HepG2 (cell line): Measurements from ENCODE around the gene PLK3. TPM values are rescaled to one million over a fixed set of nuclear protein-coding genes. Genes with fewer than 3 reads are reported as not detected.

ENCODE experiments used
- CCDC6 ChIP-seq: sonication (generic); formaldehyde crosslinking; IDR thresholded peaks from 2 replicates; pipeline ENCODE4 v1.8.1; 2022; ENCODE audit warnings: mild to moderate bottlenecking, missing genetic modification reagents, moderate library complexity
- FOXA1 ChIP-seq, 2 experiments: fragments of 450-650 bp in 1 of 2; sonication (generic) in 1 of 2; formaldehyde crosslinking in 1 of 2; IDR thresholded peaks; 2 replicates each; pipeline versions ENCODE4 v1.4.0 to v1.6.1; 2016 to 2020; ENCODE audit warnings: missing genetic modification reagents in 1 of 2
- FOXK1 ChIP-seq: sonication (generic); formaldehyde crosslinking; IDR thresholded peaks from 2 replicates; pipeline ENCODE4 v1.4.0; 2020; ENCODE audit warnings: low read depth, missing genetic modification reagents, borderline replicate concordance
- HHEX ChIP-seq: IDR thresholded peaks from 2 replicates; pipeline ENCODE4 v1.6.1; 2016; ENCODE audit warnings: control low read depth
- HOXA5 ChIP-seq: sonication (generic); formaldehyde crosslinking; IDR thresholded peaks from 2 replicates; pipeline ENCODE4 v1.4.0; 2020; ENCODE audit warnings: missing genetic modification reagents
- KDM3A ChIP-seq: IDR thresholded peaks from 2 replicates; pipeline ENCODE4 v1.6.1; 2018; ENCODE audit warnings: low read depth, missing compliant biosample characterization
- KDM6A ChIP-seq: IDR thresholded peaks from 2 replicates; pipeline ENCODE4 v1.6.1; 2016; ENCODE audit warnings: low read depth
- MYC ChIP-seq: sonication (generic); formaldehyde crosslinking; IDR thresholded peaks from 2 replicates; pipeline ENCODE4 v1.9.0; 2021; ENCODE audit warnings: missing genetic modification reagents, borderline replicate concordance
- POLR2AphosphoS2 ChIP-seq: IDR thresholded peaks from 2 replicates; pipeline ENCODE4 v1.6.1; 2011; ENCODE audit warnings: low read depth, low read length, improper control_type of control experiment
- REL ChIP-seq: sonication (generic); formaldehyde crosslinking; conservative IDR thresholded peaks from 2 replicates; pipeline ENCODE4 v1.8.0; 2022; ENCODE audit warnings: mild to moderate bottlenecking, missing genetic modification reagents, moderate library complexity
- TGIF2 ChIP-seq: IDR thresholded peaks from 2 replicates; pipeline ENCODE4 v1.6.1; 2016; ENCODE audit warnings: control low read depth, missing compliant biosample characterization
- TSC22D2 ChIP-seq: sonication (generic); formaldehyde crosslinking; IDR thresholded peaks from 2 replicates; pipeline ENCODE4 v1.5.1; 2020; ENCODE audit warnings: missing genetic modification reagents, mild to moderate bottlenecking, borderline replicate concordance
- WIZ ChIP-seq: sonication (generic); formaldehyde crosslinking; IDR thresholded peaks from 2 replicates; pipeline ENCODE4 v1.5.1; 2020; ENCODE audit warnings: mild to moderate bottlenecking, missing genetic modification reagents
- YEATS2 ChIP-seq: sonication (generic); formaldehyde crosslinking; IDR thresholded peaks from 2 replicates; pipeline ENCODE4 v1.4.0; 2020; ENCODE audit warnings: missing genetic modification reagents, borderline replicate concordance
- ZFAT ChIP-seq: sonication (generic); formaldehyde crosslinking; conservative IDR thresholded peaks from 2 replicates; pipeline ENCODE4 v1.8.1; 2023; ENCODE audit warnings: missing genetic modification reagents, inconsistent platforms
- ZFY ChIP-seq: sonication (generic); formaldehyde crosslinking; IDR thresholded peaks from 2 replicates; pipeline ENCODE4 v1.4.0; 2020; ENCODE audit warnings: missing genetic modification reagents
- ZNF20 ChIP-seq: sonication (generic); formaldehyde crosslinking; IDR thresholded peaks from 2 replicates; pipeline ENCODE4 v1.4.0; 2020; ENCODE audit warnings: mild to moderate bottlenecking, moderate library complexity, missing genetic modification reagents
- ZNF264 ChIP-seq: sonication (generic); formaldehyde crosslinking; IDR thresholded peaks from 2 replicates; pipeline ENCODE4 v1.4.0; 2020; ENCODE audit warnings: missing genetic modification reagents
- ZNF468 ChIP-seq: sonication (generic); formaldehyde crosslinking; IDR thresholded peaks from 2 replicates; pipeline ENCODE4 v1.8.0; 2022; ENCODE audit warnings: mild to moderate bottlenecking, moderate library complexity, missing genetic modification reagents
- ZNF547 ChIP-seq: sonication (generic); formaldehyde crosslinking; IDR thresholded peaks from 2 replicates; pipeline ENCODE4 v1.5.1; 2020; ENCODE audit warnings: mild to moderate bottlenecking, missing genetic modification reagents
- ZNF670 ChIP-seq: sonication (generic); formaldehyde crosslinking; IDR thresholded peaks from 2 replicates; pipeline ENCODE4 v1.8.0; 2022; ENCODE audit warnings: mild to moderate bottlenecking, missing genetic modification reagents, borderline replicate concordance
- polyA plus RNA-seq, 8 experiments: library from polyadenylated mRNA; depleted of rRNA in 3 of 8; stranded (reverse) in 7 of 8; unstranded in 1 of 8; fragments of >200 nt; fragmentation: Illumina TruSeq in 4 of 8; extraction: Trizol in 4 of 8; gene quantifications; 2 replicates each; pipeline versions ENCODE4 v1.2.1 to v1.2.3, GENCODE V29; 2011 to 2016; ENCODE audit warnings: low read depth in 4 of 8, missing spikeins in 1 of 8, mixed read lengths in 1 of 8; ENCODE audit not compliant: insufficient read depth in 1 of 8
- total RNA-seq, 5 experiments: library from RNA; depleted of rRNA; stranded (reverse); fragments of >200 nt; fragmentation: Illumina TruSeq; extraction: Trizol; gene quantifications; 2 replicates each; pipeline ENCODE4 v1.2.3, GENCODE V29; 2016; ENCODE audit warnings: low read depth in 1 of 5
- TF ChIP-seq, protein P1 (sequence below): IDR thresholded peaks from 2 replicates; pipeline ENCODE4 v1.6.1; 2018; ENCODE audit warnings: missing genetic modification reagents, mild to moderate bottlenecking, missing compliant biosample characterization
- TF ChIP-seq, protein P2 (sequence below): sonication (generic); formaldehyde crosslinking; IDR thresholded peaks from 2 replicates; pipeline ENCODE4 v1.4.0; 2020; ENCODE audit warnings: missing genetic modification reagents
- TF ChIP-seq, protein P3 (sequence below): sonication (generic); formaldehyde crosslinking; IDR thresholded peaks from 2 replicates; pipeline ENCODE4 v1.4.0; 2020; ENCODE audit warnings: missing genetic modification reagents

The PLK3 gene
- total and polyA plus RNA-seq, 2 of the 13 experiments (the other 11 are each of a cell fraction or from before 2014, with no cell fraction given), result 9.8 to 16.9 TPM

DNA sequence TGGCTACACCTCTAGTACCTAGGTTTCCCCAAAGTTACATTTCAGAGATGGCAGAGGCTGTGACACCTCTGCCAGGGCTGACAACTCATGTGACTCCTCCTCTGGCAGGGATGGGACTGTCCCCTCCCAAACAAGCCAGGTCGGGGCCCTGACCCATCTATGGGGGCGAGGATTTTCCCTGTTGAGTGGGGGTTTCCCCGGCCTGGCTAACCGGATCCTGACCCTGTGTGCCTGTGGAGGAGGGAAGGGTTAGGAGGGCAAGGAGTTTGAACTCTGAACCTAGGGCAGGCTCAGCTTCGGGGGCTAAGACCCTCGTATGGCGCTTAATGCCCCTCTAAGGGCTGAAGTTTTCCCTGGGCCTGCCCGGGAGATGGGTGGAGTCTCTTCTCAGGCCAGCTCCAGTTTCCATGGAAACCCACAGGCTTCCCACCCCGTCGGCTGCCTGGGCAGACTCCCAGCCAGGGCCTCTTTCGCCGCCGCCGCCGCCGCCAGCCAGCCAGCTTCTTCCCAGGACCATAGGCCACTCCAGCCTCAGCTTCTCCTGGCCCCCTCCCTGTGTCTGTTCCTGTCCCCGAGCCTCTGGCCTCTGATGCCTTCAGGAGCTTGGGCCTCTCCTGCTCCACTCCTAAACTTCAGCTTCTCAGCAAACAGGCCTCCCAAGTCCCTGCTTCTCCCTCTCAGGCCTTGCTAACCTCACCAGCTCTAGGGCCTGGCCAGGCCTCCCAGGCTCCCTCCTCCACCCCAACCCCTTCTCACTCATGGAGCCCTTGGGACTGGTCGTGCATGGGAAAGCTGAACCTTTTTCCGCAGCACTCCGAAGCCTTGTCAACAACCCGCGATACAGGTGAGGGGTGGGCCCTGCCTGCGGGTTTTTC lies 8.1 kb downstream of the PLK3 start, which contains the start of gene BTBD19 (continued):
- no peak for TF ChIP-seq KDM6A (CRISPR knock-in tag)
- TF ChIP-seq, protein P1, sequence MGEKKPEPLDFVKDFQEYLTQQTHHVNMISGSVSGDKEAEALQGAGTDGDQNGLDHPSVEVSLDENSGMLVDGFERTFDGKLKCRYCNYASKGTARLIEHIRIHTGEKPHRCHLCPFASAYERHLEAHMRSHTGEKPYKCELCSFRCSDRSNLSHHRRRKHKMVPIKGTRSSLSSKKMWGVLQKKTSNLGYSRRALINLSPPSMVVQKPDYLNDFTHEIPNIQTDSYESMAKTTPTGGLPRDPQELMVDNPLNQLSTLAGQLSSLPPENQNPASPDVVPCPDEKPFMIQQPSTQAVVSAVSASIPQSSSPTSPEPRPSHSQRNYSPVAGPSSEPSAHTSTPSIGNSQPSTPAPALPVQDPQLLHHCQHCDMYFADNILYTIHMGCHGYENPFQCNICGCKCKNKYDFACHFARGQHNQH (CRISPR knock-in tag), result peak; percentile 46; the same call in 1 of the 2 replicates
- no peak for TF ChIP-seq FOXA1 (IDR thresholded peaks at IDR 0.05)
- no peak for TF ChIP-seq FOXA1 (CRISPR knock-in tag; IDR thresholded peaks at IDR 0.05)
- TF ChIP-seq ZNF547 (CRISPR knock-in tag), result no peak
- TF ChIP-seq ZNF468, result no peak
- TF ChIP-seq TSC22D2 (CRISPR knock-in tag), result no peak
- TF ChIP-seq ZFY (CRISPR knock-in tag), result peak; percentile 34
- TF ChIP-seq ZNF20, result no peak
- peak; percentile 65; the same call in 1 of the 2 replicates for TF ChIP-seq POLR2AphosphoS2
- TF ChIP-seq ZFAT (CRISPR knock-in tag), result no peak
- no peak for TF ChIP-seq KDM3A (CRISPR knock-in tag)
- peak; percentile 53; the same call in 1 of the 2 replicates for TF ChIP-seq HOXA5 (CRISPR knock-in tag)
- peak; percentile 9; the same call in 1 of the 2 replicates for TF ChIP-seq FOXK1 (CRISPR knock-in tag)
- peak; percentile 47 for TF ChIP-seq CCDC6 (CRISPR knock-in tag)
- TF ChIP-seq, protein P2, sequence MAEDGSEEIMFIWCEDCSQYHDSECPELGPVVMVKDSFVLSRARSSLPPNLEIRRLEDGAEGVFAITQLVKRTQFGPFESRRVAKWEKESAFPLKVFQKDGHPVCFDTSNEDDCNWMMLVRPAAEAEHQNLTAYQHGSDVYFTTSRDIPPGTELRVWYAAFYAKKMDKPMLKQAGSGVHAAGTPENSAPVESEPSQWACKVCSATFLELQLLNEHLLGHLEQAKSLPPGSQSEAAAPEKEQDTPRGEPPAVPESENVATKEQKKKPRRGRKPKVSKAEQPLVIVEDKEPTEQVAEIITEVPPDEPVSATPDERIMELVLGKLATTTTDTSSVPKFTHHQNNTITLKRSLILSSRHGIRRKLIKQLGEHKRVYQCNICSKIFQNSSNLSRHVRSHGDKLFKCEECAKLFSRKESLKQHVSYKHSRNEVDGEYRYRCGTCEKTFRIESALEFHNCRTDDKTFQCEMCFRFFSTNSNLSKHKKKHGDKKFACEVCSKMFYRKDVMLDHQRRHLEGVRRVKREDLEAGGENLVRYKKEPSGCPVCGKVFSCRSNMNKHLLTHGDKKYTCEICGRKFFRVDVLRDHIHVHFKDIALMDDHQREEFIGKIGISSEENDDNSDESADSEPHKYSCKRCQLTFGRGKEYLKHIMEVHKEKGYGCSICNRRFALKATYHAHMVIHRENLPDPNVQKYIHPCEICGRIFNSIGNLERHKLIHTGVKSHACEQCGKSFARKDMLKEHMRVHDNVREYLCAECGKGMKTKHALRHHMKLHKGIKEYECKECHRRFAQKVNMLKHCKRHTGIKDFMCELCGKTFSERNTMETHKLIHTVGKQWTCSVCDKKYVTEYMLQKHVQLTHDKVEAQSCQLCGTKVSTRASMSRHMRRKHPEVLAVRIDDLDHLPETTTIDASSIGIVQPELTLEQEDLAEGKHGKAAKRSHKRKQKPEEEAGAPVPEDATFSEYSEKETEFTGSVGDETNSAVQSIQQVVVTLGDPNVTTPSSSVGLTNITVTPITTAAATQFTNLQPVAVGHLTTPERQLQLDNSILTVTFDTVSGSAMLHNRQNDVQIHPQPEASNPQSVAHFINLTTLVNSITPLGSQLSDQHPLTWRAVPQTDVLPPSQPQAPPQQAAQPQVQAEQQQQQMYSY (CRISPR knock-in tag), result no peak
- TF ChIP-seq, protein P3, sequence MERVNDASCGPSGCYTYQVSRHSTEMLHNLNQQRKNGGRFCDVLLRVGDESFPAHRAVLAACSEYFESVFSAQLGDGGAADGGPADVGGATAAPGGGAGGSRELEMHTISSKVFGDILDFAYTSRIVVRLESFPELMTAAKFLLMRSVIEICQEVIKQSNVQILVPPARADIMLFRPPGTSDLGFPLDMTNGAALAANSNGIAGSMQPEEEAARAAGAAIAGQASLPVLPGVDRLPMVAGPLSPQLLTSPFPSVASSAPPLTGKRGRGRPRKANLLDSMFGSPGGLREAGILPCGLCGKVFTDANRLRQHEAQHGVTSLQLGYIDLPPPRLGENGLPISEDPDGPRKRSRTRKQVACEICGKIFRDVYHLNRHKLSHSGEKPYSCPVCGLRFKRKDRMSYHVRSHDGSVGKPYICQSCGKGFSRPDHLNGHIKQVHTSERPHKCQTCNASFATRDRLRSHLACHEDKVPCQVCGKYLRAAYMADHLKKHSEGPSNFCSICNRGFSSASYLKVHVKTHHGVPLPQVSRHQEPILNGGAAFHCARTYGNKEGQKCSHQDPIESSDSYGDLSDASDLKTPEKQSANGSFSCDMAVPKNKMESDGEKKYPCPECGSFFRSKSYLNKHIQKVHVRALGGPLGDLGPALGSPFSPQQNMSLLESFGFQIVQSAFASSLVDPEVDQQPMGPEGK (CRISPR knock-in tag), result peak; percentile 85
- no peak for TF ChIP-seq ZNF670 (CRISPR knock-in tag)
- no peak for TF ChIP-seq WIZ (CRISPR knock-in tag)
- TF ChIP-seq YEATS2 (CRISPR knock-in tag), result no peak
- TF ChIP-seq MYC (CRISPR knock-in tag), result no peak
- TF ChIP-seq TGIF2 (CRISPR knock-in tag), result peak; percentile 1; the same call in 1 of the 2 replicates
- peak; percentile 12; the same call in 1 of the 2 replicates for TF ChIP-seq ZNF264 (CRISPR knock-in tag)
- no peak for TF ChIP-seq HHEX
- no peak for TF ChIP-seq REL (CRISPR knock-in tag)
